Breast epithelium (tissue), 4 donors: ENCODE data around the gene KLK7. TPM values are rescaled to one million over a fixed set of nuclear protein-coding genes. Genes with fewer than 3 reads are reported as not detected.
A peak's percentile ranks its signal among the peaks of the same experiment; 100 is the strongest.
"Not testable (repeated sequence)": the region's sequence is repeated elsewhere in the genome, so short reads cannot be mapped to it uniquely, and the experiment has no call there.

Experiments
- DNase-seq, 2 donors: peaks; one replicate each; pipeline ENCODE4 v3.0.0-alpha.2; 2019; ENCODE audit warnings: low spot score in 2 of 2
- H3K27ac ChIP-seq, 2 donors: fragments of 200-600 bp; sonication (generic) in 1 of 2; one replicate each; pipeline ENCODE4 v1.5.1; 2016 to 2019; ENCODE audit warnings: mild to moderate bottlenecking in 1 of 2
- H3K27me3 ChIP-seq, 2 donors: fragments of 200-600 bp; sonication (generic) in 1 of 2; one replicate each; pipeline versions ENCODE4 v1.5.1 to v1.6.0; 2017 to 2019; ENCODE audit warnings: control low read depth in 1 of 2, mild to moderate bottlenecking in 1 of 2
- H3K36me3 ChIP-seq: fragments of 200-600 bp; one replicate; pipeline ENCODE4 v1.5.1; 2019
- H3K4me1 ChIP-seq, 2 donors: fragments of 200-600 bp; sonication (generic); one replicate each; pipeline ENCODE4 v1.5.1; 2016 to 2019; ENCODE audit warnings: control low read depth in 1 of 2
- H3K4me3 ChIP-seq, 3 donors: fragments of 200-600 bp; sonication (generic); 1 replicate in 2 of 3; 2 replicates in 1 of 3; pipeline ENCODE4 v1.5.1; 2016 to 2019; ENCODE audit warnings: mild to moderate bottlenecking in 3 of 3, moderate library complexity in 2 of 3
- H3K9me3 ChIP-seq, 2 donors: fragments of 200-600 bp; sonication (generic) in 1 of 2; one replicate each; pipeline ENCODE4 v1.5.1; 2016 to 2019; ENCODE audit warnings: control low read depth in 1 of 2
- CTCF ChIP-seq, 3 donors: fragments of 450-650 bp; IDR thresholded peaks; one replicate each; pipeline ENCODE4 v1.5.1; 2016 to 2017; ENCODE audit warnings: antibody characterized with exemption in 3 of 3, mild to moderate bottlenecking in 3 of 3, moderate library complexity in 3 of 3
- POLR2A ChIP-seq: fragments of 450-650 bp; IDR thresholded peaks from one replicate; pipeline ENCODE4 v1.6.1; 2016; ENCODE audit warnings: antibody characterized with exemption, mild to moderate bottlenecking, moderate library complexity
- POLR2AphosphoS5 ChIP-seq, 3 donors: sonication (generic); formaldehyde crosslinking; IDR thresholded peaks; one replicate each; pipeline ENCODE4 v1.6.1; 2017; ENCODE audit warnings: antibody characterized with exemption in 3 of 3
- intact Hi-C: fragments of 100-400 bp; cut with DNase I; formaldehyde crosslinking; loops from one replicate; pipeline ENCODE4 v1.15.1; 2023; ENCODE audit warnings: low total_unique reads
- total RNA-seq, 3 donors: library from RNA; depleted of rRNA; stranded (reverse); fragments of >200 nt; gene quantifications; one replicate each; pipeline ENCODE4 v1.1.0, GENCODE V29; 2016

The KLK7 gene
- total RNA-seq, 3 donors from 2014 or later = 7.5 to 103 TPM; not detected in 1

- intact Hi-C loops = no loop called here
- TF ChIP-seq POLR2AphosphoS5 (IDR thresholded peaks at IDR 0.05) (peak in 1 of 3 donors; percentile 7), POLR2A (no peak)
These were observed 8.9 kb upstream of the KLK7 start for GRCh38 chr19:50992666-50993035.

GRCh38 chr19:50984416-50984815, 699 bp upstream of the KLK7 start:
- intact Hi-C loops, H3K4me1 ChIP-seq, DNase-seq, H3K36me3 ChIP-seq, H3K27me3 ChIP-seq, H3K9me3 ChIP-seq: not testable (repeated sequence)
- Histone ChIP-seq H3K27ac (peak overlapping the region in 1 of 2 donors; percentile 71), H3K4me3 (peak overlapping the region in 2 of 3 donors; percentile 50 to 59)

More at GRCh38 chr19:50992666-50993035, 8.9 kb upstream of the KLK7 start:
- H3K9me3 ChIP-seq = no peaks in the 10 kb centered on the region
- DNase-seq = peak in 1 of 2 donors; percentile 81
- no peaks in the 10 kb centered on the region for H3K27me3 ChIP-seq
- H3K4me1 ChIP-seq = no peaks in the 10 kb centered on the region
- peak overlapping the region; percentile 85 to 92 for H3K27ac ChIP-seq
- no peaks in the 10 kb centered on the region for H3K36me3 ChIP-seq
- H3K4me3 ChIP-seq = no peak overlapping the region

- DNase-seq = no peak
- no peak for TF ChIP-seq POLR2AphosphoS5 (IDR thresholded peaks at IDR 0.05)
- TF ChIP-seq POLR2A = no peak
- TF ChIP-seq CTCF (IDR thresholded peaks at IDR 0.05) = no peak
- Histone ChIP-seq H3K36me3 (no peaks in the 10 kb centered on the region), H3K27ac (peak overlapping the region in 1 of 2 donors; percentile 52), H3K27me3 (no peaks in the 10 kb centered on the region), H3K4me1 (no peaks in the 10 kb centered on the region), H3K9me3 (no peaks in the 10 kb centered on the region), H3K4me3 (peak overlapping the region in 1 of 3 donors; percentile 7)
- intact Hi-C loops = no loop called here
These were observed 1.5 kb downstream of the KLK7 start for GRCh38 chr19:50982186-50982585.

- Histone ChIP-seq H3K27me3 (no peaks in the 10 kb centered on the region), H3K36me3 (no peaks in the 10 kb centered on the region), H3K27ac (peak overlapping the region in 1 of 2 donors; percentile 57), H3K9me3 (no peaks in the 10 kb centered on the region), H3K4me1 (no peaks in the 10 kb centered on the region), H3K4me3 (peak overlapping the region in 1 of 3 donors; percentile 7)
- intact Hi-C loops = no loop called here
- no peak for DNase-seq
- no peak for TF ChIP-seq POLR2AphosphoS5 (IDR thresholded peaks at IDR 0.05)
- no peak for TF ChIP-seq CTCF (IDR thresholded peaks at IDR 0.05)
- no peak for TF ChIP-seq POLR2A
These were observed 2.0 kb downstream of the KLK7 start for GRCh38 chr19:50981587-50982146.

- no peaks in the 10 kb centered on the region for H3K36me3 ChIP-seq
- intact Hi-C loops = no loop called here
These were observed 3.5 kb downstream of the KLK7 start for GRCh38 chr19:50980208-50980607.

More at GRCh38 chr19:50980208-50980607, 3.5 kb downstream of the KLK7 start:
- H3K4me1 ChIP-seq = no peaks in the 10 kb centered on the region
- no peak for TF ChIP-seq CTCF (IDR thresholded peaks at IDR 0.05)
- TF ChIP-seq POLR2A = no peak
- TF ChIP-seq POLR2AphosphoS5 (IDR thresholded peaks at IDR 0.05) = no peak
- DNase-seq = no peak
- H3K27ac ChIP-seq = peak overlapping the region in 1 of 2 donors; percentile 71
- no peaks in the 10 kb centered on the region for H3K9me3 ChIP-seq
- no peak overlapping the region for H3K4me3 ChIP-seq
- H3K27me3 ChIP-seq = no peaks in the 10 kb centered on the region
